Effector memory CD8-positive, alpha-beta T cell (primary cell): ENCODE data around the gene MS4A4A.
A peak's percentile ranks its signal among the peaks of the same experiment; 100 is the strongest.
"Not testable (repeated sequence)": the region's sequence is repeated elsewhere in the genome, so short reads cannot be mapped to it uniquely, and the experiment has no call there.

ENCODE experiments used
- ATAC-seq: fragments of 150-1000 bp; cut with Tn5 transposase; replicated peaks from 2 replicates; pipeline ENCODE4 v1.10.0; 2021; ENCODE audit warnings: mild to moderate bottlenecking, moderate library complexity
- DNase-seq, 3 experiments: peaks; one replicate each; pipeline ENCODE4 v3.0.0; 2021
- H3K27ac Mint-ChIP-seq, 2 donors: one replicate each; pipeline ENCODE4 v1.8.0; 2022; ENCODE audit warnings: mild to moderate bottlenecking in 2 of 2, mixed read lengths in 2 of 2, moderate library complexity in 2 of 2
- H3K27me3 Mint-ChIP-seq, 2 donors: one replicate each; pipeline ENCODE4 v1.8.0; 2022; ENCODE audit warnings: mixed read lengths in 2 of 2
- H3K36me3 Mint-ChIP-seq: one replicate; pipeline ENCODE4 v1.8.0; 2022; ENCODE audit warnings: mild to moderate bottlenecking, moderate library complexity, mixed read lengths; ENCODE audit not compliant: insufficient read depth
- H3K4me1 Mint-ChIP-seq, 2 donors: one replicate each; pipeline ENCODE4 v1.8.0; 2022; ENCODE audit warnings: low read depth in 2 of 2, mixed read lengths in 2 of 2
- H3K4me3 Mint-ChIP-seq, 2 donors: one replicate each; pipeline ENCODE4 v1.8.0; 2022; ENCODE audit warnings: mild to moderate bottlenecking in 2 of 2, mixed read lengths in 2 of 2, moderate library complexity in 2 of 2
- H3K9me3 Mint-ChIP-seq, 2 donors: one replicate each; pipeline ENCODE4 v1.8.0; 2022; ENCODE audit warnings: mixed read lengths in 2 of 2

Gene MS4A4A

DNA sequence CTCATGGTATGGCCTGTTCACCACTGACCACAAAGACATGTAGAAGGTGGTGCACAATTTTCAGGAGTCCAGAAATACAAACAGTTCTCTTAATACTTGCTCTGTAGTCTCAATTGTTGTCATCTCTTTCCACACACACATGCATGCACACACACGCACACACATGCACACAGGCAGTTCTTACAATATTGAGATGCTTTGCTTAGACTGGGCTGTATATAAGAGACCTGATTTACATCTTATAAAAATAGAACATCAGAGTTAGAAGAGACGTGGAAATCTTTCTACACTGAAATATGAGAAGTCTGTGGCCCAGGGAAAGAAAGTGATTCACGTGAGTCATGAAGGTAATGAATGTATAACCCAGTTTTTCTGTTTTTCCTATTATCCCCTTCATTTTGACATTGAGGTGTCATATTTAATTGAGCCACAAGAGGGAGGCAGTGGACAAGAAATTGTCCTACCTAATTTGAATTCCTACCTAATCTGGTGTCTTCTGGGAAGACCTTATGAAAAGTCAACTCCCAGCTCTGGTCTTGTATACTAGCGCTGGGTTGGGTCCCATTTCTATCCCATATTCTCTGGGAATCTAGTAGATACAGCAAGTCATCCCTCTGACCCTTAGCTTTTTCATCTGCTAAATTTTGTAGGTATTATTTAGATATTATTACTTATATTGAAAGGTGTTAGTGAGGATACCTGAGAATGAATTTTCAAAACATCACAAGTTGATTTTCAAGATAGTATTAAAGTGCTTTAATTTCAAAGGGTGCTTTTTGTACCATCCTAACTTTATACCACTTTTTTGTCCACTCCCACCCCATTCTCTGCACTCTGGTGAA is 14.9 kb upstream of the MS4A4A start:
- Mint-ChIP-seq H3K4me3 (no peak overlapping the region), H3K36me3 (no peaks in the 10 kb centered on the region), H3K4me1 (no peaks in the 10 kb centered on the region), H3K9me3 (no peaks in the 10 kb centered on the region), H3K27me3 (peaks cover 19 to 35% of the 10 kb centered on the region in 2 donors), H3K27ac (no peak overlapping the region)
- DNase-seq (peak in 1 of 3 experiments; percentile 20), ATAC-seq (no peak)

- DNase-seq: no peak
- no peaks in the 10 kb centered on the region for H3K9me3 Mint-ChIP-seq
- no peak for ATAC-seq
- no peak overlapping the region for H3K4me3 Mint-ChIP-seq
- H3K36me3 Mint-ChIP-seq: no peaks in the 10 kb centered on the region
- peaks cover 21 to 62% of the 10 kb centered on the region in 2 donors for H3K27me3 Mint-ChIP-seq
- H3K4me1 Mint-ChIP-seq: no peaks in the 10 kb centered on the region
- no peak overlapping the region for H3K27ac Mint-ChIP-seq
Observed at GRCh38 chr11:60274416-60274815, 6.0 kb upstream of the MS4A4A start.

- Mint-ChIP-seq H3K4me1 (no peaks in the 10 kb centered on the region), H3K4me3 (no peak overlapping the region), H3K27me3 (peaks cover 21 to 34% of the 10 kb centered on the region in 2 donors), H3K36me3 (no peaks in the 10 kb centered on the region), H3K27ac (no peak overlapping the region), H3K9me3 (no peaks in the 10 kb centered on the region)
- DNase-seq (no peak), ATAC-seq (no peak)
Observed at GRCh38 chr11:60281485-60281884, 1.0 kb downstream of the MS4A4A start.

DNA sequence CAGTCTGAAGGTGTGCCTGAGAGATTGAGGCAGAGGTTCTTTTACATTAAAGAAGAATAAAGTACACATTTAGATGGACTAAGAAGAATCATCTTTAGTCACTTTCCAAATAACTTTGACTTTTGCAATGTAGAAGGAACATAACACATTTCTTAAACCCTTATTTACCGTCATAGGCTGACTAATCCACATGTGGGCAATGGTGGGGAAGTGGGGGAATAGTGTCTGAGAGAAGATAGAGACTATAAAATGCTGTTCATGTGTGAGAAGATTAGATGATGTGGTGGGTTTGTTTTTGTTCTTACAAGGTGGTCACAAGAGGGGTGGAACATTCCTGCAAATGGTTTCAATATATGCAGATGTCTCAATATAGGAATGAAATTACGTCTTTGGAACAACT is 1.8 kb downstream of the MS4A4A start:
- Mint-ChIP-seq H3K36me3 (no peaks in the 10 kb centered on the region), H3K4me1 (no peaks in the 10 kb centered on the region), H3K27ac (no peak overlapping the region), H3K9me3 (no peaks in the 10 kb centered on the region), H3K4me3 (no peak overlapping the region), H3K27me3 (peaks cover 21 to 27% of the 10 kb centered on the region in 2 donors)
- ATAC-seq (no peak), DNase-seq (no peak)

- not testable (repeated sequence) for H3K9me3 Mint-ChIP-seq, H3K4me3 Mint-ChIP-seq
Observed at GRCh38 chr11:60285411-60286126, 5.1 kb downstream of the MS4A4A start.

GRCh38 chr11:60288531-60288930 is 8.1 kb downstream of the MS4A4A start:
- peaks cover 10 to 11% of the 10 kb centered on the region in 2 donors for H3K27me3 Mint-ChIP-seq
- no peaks in the 10 kb centered on the region for H3K9me3 Mint-ChIP-seq
- H3K36me3 Mint-ChIP-seq: no peaks in the 10 kb centered on the region
- ATAC-seq (no peak), DNase-seq (no peak)
- H3K4me1 Mint-ChIP-seq: no peaks in the 10 kb centered on the region
- H3K27ac Mint-ChIP-seq: no peak overlapping the region
- no peak overlapping the region for H3K4me3 Mint-ChIP-seq

More at GRCh38 chr11:60285411-60286126, 5.1 kb downstream of the MS4A4A start:
- H3K27ac Mint-ChIP-seq, H3K4me1 Mint-ChIP-seq, ATAC-seq, H3K36me3 Mint-ChIP-seq, DNase-seq: not testable (repeated sequence)
- peaks cover 9 to 24% of the 10 kb centered on the region in 2 donors for H3K27me3 Mint-ChIP-seq

DNA sequence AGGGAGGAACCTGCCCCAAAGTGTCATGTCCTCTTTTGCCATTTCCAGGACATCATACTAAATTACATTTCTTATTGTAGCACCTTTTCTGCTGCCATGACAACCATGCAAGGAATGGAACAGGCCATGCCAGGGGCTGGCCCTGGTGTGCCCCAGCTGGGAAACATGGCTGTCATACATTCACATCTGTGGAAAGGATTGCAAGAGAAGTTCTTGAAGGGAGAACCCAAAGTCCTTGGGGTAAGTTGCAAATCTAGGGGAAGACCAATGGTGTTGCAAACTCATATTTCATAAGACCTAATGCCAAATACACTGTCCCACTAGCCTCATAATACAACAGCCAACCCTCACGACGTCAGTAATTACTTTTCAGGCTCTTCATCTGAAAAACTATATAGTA is 11.7 kb downstream of the MS4A4A start:
- H3K27me3 Mint-ChIP-seq: peaks cover 10 to 28% of the 10 kb centered on the region in 2 donors
- DNase-seq: no peak
- no peak overlapping the region for H3K4me3 Mint-ChIP-seq
- no peaks in the 10 kb centered on the region for H3K9me3 Mint-ChIP-seq
- no peak overlapping the region for H3K27ac Mint-ChIP-seq
- ATAC-seq: no peak
- no peaks in the 10 kb centered on the region for H3K4me1 Mint-ChIP-seq
- no peaks in the 10 kb centered on the region for H3K36me3 Mint-ChIP-seq

- peaks cover 16 to 29% of the 10 kb centered on the region in 2 donors for H3K27me3 Mint-ChIP-seq
- ATAC-seq (no peak), DNase-seq (no peak)
- H3K27ac Mint-ChIP-seq: no peak overlapping the region
- H3K4me1 Mint-ChIP-seq: no peaks in the 10 kb centered on the region
- no peaks in the 10 kb centered on the region for H3K36me3 Mint-ChIP-seq
- no peaks in the 10 kb centered on the region for H3K9me3 Mint-ChIP-seq
- no peak overlapping the region for H3K4me3 Mint-ChIP-seq
Observed at GRCh38 chr11:60301178-60301577, 20.7 kb downstream of the MS4A4A start.

DNA sequence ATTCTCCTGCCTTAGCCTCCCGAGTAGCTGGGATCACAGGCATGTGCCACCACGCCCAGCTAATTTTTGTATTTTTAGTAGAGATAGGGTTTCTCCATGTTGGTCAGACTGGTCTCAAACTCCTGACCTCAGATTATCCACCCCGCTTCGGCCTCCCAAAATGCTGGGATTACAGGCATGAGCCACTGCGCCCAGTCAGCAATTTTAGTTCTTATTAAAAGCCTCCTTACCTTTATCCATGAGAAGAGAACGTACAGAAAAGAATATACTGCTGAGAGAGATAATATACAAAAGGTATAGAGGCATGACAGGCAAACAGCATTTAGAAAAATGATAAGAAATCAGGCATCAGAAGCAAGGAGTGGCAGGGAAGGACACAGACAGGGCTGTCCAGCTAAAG is 21.4 kb downstream of the MS4A4A start:
- not testable (repeated sequence) for DNase-seq, H3K4me1 Mint-ChIP-seq, H3K4me3 Mint-ChIP-seq, H3K9me3 Mint-ChIP-seq, H3K27ac Mint-ChIP-seq, ATAC-seq, H3K36me3 Mint-ChIP-seq
- peaks cover 20 to 27% of the 10 kb centered on the region in 2 donors for H3K27me3 Mint-ChIP-seq

DNA sequence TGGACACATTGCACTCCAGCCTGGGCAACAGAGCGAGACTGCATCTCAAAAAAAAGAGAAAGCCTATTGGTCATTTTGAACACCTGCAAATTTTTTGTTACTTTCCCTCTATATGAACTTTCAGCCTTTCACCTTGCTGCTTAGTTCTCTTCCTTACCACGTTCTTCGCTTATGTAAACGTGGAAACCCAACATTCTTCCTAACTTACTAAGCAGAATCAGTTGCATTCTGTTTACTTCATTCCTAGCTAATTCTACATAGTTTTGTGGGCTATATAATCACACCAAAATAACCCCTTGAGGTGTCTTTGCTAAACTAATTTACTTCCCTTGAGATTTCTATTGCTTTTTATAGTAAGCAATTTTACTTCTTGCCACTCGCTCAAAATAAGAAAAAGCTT is 23.2 kb downstream of the MS4A4A start:
- H3K27me3 Mint-ChIP-seq: peaks cover 20 to 24% of the 10 kb centered on the region in 2 donors
- H3K27ac Mint-ChIP-seq: no peak overlapping the region
- no peak for ATAC-seq

DNA sequence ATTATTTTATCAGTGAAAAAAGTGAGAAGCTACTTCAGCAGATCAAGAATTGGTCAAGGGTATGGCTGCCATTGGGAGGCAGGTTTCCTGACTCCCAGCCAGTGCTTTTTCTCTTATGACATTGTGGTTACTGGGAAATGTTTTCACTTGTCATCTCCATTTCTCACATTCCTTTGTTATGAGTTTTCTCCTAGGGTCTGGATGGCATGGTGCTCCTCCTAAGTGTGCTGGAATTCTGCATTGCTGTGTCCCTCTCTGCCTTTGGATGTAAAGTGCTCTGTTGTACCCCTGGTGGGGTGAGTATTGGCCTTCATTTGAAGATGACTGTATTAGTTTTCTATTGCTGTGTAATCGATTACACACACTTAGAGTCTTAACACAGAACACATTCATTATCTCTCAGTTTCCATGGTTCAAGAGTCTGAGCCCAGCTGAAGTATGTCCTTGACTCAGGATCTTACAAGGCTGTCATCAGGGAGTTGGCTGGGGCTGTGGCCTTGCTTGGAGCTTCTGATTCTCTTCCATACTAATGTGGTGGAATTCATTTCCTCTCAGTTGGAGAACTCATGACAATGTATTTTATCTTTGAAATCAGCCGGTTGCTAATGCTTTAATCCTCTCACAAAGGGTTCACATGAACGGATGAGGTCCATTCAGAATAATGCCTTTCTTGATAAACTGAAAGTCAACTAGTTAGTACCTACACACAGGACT is 25.6 kb downstream of the MS4A4A start:
- no peaks in the 10 kb centered on the region for H3K36me3 Mint-ChIP-seq
- H3K9me3 Mint-ChIP-seq: no peaks in the 10 kb centered on the region
- H3K4me3 Mint-ChIP-seq: no peak overlapping the region
- DNase-seq (no peak), ATAC-seq (no peak)
- H3K4me1 Mint-ChIP-seq: no peaks in the 10 kb centered on the region
- H3K27me3 Mint-ChIP-seq: peaks cover 20 to 28% of the 10 kb centered on the region in 2 donors
- H3K27ac Mint-ChIP-seq: no peak overlapping the region

More for the DNA sequence above, 23.2 kb downstream of the MS4A4A start:
- no peak for DNase-seq
- H3K4me3 Mint-ChIP-seq: no peak overlapping the region
- no peaks in the 10 kb centered on the region for H3K36me3 Mint-ChIP-seq
- no peaks in the 10 kb centered on the region for H3K9me3 Mint-ChIP-seq
- no peaks in the 10 kb centered on the region for H3K4me1 Mint-ChIP-seq

DNA sequence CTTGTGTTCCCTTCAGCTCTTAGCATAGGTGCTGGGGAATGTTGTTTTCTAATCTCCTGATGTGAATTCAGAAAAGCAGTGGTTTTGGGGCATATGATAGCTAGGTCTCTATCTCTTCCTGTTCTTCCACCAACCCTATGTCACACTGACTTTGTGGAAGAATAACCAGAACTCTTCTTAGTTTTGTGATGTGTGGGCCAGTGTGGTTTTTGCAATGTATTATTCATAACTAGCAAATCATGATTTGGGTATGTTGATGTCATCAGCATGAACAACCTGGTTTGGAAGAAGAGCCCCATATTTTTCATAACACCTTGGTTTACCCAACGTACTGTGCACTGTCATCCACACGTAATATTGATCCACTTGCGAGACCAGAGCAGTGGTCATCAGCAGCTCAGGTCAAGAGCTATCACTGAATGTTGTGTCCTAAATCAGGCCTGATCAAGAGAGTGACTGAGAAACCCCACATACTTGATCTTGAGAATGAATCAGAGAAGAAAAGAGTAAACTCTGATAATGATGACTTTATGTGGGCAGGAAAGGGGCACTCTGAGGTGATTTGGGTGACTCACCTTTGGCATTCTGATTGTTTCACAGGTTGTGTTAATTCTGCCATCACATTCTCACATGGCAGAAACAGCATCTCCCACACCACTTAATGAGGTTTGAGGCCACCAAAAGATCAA is 27.2 kb downstream of the MS4A4A start:
- DNase-seq (no peak), ATAC-seq (no peak)
- Mint-ChIP-seq H3K27me3 (peaks cover 7 to 16% of the 10 kb centered on the region in 2 donors), H3K4me3 (no peak overlapping the region), H3K27ac (no peak overlapping the region), H3K4me1 (no peaks in the 10 kb centered on the region), H3K9me3 (no peaks in the 10 kb centered on the region), H3K36me3 (no peaks in the 10 kb centered on the region)

- Mint-ChIP-seq H3K27ac (no peak overlapping the region), H3K4me3 (no peak overlapping the region), H3K9me3 (no peaks in the 10 kb centered on the region), H3K4me1 (no peaks in the 10 kb centered on the region), H3K27me3 (peaks cover 6 to 16% of the 10 kb centered on the region in 2 donors), H3K36me3 (no peaks in the 10 kb centered on the region)
- DNase-seq (no peak), ATAC-seq (peak; percentile 22)
Observed at GRCh38 chr11:60310407-60310998, 30.0 kb downstream of the MS4A4A start.
